SK-N-SH treated with all-trans-retinoic acid at 6 μM for 48 hours (cell line): Measurements from ENCODE around the gene MPC1.

Experiments used
- ARNTL ChIP-seq: fragments of 450-650 bp; formaldehyde crosslinking; IDR thresholded peaks from 2 replicates; pipeline ENCODE4 v1.5.0; 2020; ENCODE audit warnings: low read depth, mild to moderate bottlenecking, moderate library complexity, borderline replicate concordance
- ESRRG ChIP-seq: fragments of 250-450 bp; sonication (Bioruptor Pico); IDR thresholded peaks from 2 replicates; pipeline ENCODE4 v1.6.1; 2021; ENCODE audit warnings: mild to moderate bottlenecking
- ISL1 ChIP-seq: fragments of 250-450 bp; sonication (Bioruptor Pico); IDR thresholded peaks from 2 replicates; pipeline ENCODE4 v2.1.2; 2022; ENCODE audit warnings: mild to moderate bottlenecking, moderate library complexity
- OSR1 ChIP-seq: fragments of 250-450 bp; sonication (Bioruptor Pico); IDR thresholded peaks from 2 replicates; pipeline ENCODE4 v1.8.0; 2022; ENCODE audit warnings: moderate library complexity, mild to moderate bottlenecking, inconsistent platforms
- PPARA ChIP-seq: fragments of 250-450 bp; sonication (Bioruptor Pico); IDR thresholded peaks from 2 replicates; pipeline ENCODE4 v1.5.0; 2020; ENCODE audit warnings: mild to moderate bottlenecking, borderline replicate concordance
- RARB ChIP-seq: fragments of 250-450 bp; sonication (Bioruptor Pico); IDR thresholded peaks from 2 replicates; pipeline ENCODE4 v1.8.0; 2021; ENCODE audit warnings: mild to moderate bottlenecking, moderate library complexity
- TOX ChIP-seq: fragments of 250-450 bp; sonication (Bioruptor Pico); IDR thresholded peaks from 2 replicates; pipeline ENCODE4 v1.8.0; 2021; ENCODE audit warnings: mild to moderate bottlenecking, moderate library complexity, borderline replicate concordance
- TSHZ2 ChIP-seq: fragments of 250-450 bp; sonication (Bioruptor Pico); IDR thresholded peaks from 2 replicates; pipeline ENCODE4 v1.5.0; 2020; ENCODE audit warnings: mild to moderate bottlenecking, moderate library complexity
- ZC3H10 ChIP-seq: fragments of 250-450 bp; sonication (Bioruptor Pico); IDR thresholded peaks from 2 replicates; pipeline ENCODE4 v1.5.1; 2021; ENCODE audit warnings: mild to moderate bottlenecking, moderate library complexity
- ZFP3 ChIP-seq: fragments of 250-450 bp; sonication (Bioruptor Pico); IDR thresholded peaks from 2 replicates; pipeline ENCODE4 v1.5.0; 2020; ENCODE audit warnings: mild to moderate bottlenecking, moderate library complexity
- ZNF565 ChIP-seq: fragments of 450-650 bp; formaldehyde crosslinking; conservative IDR thresholded peaks from 2 replicates; pipeline ENCODE4 v1.5.0; 2020; ENCODE audit warnings: low read depth, mild to moderate bottlenecking, moderate library complexity
- ZNF70 ChIP-seq: fragments of 450-650 bp; formaldehyde crosslinking; IDR thresholded peaks from 2 replicates; pipeline ENCODE4 v1.5.0; 2020; ENCODE audit warnings: mild to moderate bottlenecking, moderate library complexity
- TF ChIP-seq, protein P1 (sequence below): fragments of 250-450 bp; sonication (Bioruptor Pico); IDR thresholded peaks from 2 replicates; pipeline ENCODE4 v1.8.0; 2020; ENCODE audit warnings: mild to moderate bottlenecking, moderate library complexity, borderline replicate concordance
- TF ChIP-seq, protein P2 (sequence below): fragments of 250-450 bp; sonication (Bioruptor Pico); IDR thresholded peaks from 2 replicates; pipeline ENCODE4 v1.5.1; 2020; ENCODE audit warnings: low read depth, mild to moderate bottlenecking, moderate library complexity

- no peak for TF ChIP-seq ZC3H10 (CRISPR knock-in tag)
- no peak for TF ChIP-seq ZFP3 (CRISPR knock-in tag)
- no peak for TF ChIP-seq ZNF565
- TF ChIP-seq ESRRG (CRISPR knock-in tag) = no peak
- TF ChIP-seq PPARA = no peak
- TF ChIP-seq RARB = no peak
- TF ChIP-seq ZNF70 = no peak
- TF ChIP-seq ISL1 (CRISPR knock-in tag) = no peak
- TF ChIP-seq, protein P1, sequence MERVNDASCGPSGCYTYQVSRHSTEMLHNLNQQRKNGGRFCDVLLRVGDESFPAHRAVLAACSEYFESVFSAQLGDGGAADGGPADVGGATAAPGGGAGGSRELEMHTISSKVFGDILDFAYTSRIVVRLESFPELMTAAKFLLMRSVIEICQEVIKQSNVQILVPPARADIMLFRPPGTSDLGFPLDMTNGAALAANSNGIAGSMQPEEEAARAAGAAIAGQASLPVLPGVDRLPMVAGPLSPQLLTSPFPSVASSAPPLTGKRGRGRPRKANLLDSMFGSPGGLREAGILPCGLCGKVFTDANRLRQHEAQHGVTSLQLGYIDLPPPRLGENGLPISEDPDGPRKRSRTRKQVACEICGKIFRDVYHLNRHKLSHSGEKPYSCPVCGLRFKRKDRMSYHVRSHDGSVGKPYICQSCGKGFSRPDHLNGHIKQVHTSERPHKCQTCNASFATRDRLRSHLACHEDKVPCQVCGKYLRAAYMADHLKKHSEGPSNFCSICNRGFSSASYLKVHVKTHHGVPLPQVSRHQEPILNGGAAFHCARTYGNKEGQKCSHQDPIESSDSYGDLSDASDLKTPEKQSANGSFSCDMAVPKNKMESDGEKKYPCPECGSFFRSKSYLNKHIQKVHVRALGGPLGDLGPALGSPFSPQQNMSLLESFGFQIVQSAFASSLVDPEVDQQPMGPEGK = no peak
- TF ChIP-seq ARNTL (CRISPR knock-in tag) = no peak
- no peak for TF ChIP-seq TSHZ2 (CRISPR knock-in tag)
- TF ChIP-seq, protein P2, sequence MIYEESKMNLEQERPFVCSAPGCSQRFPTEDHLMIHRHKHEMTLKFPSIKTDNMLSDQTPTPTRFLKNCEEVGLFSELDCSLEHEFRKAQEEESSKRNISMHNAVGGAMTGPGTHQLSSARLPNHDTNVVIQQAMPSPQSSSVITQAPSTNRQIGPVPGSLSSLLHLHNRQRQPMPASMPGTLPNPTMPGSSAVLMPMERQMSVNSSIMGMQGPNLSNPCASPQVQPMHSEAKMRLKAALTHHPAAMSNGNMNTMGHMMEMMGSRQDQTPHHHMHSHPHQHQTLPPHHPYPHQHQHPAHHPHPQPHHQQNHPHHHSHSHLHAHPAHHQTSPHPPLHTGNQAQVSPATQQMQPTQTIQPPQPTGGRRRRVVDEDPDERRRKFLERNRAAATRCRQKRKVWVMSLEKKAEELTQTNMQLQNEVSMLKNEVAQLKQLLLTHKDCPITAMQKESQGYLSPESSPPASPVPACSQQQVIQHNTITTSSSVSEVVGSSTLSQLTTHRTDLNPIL (CRISPR knock-in tag) = no peak
- no peak for TF ChIP-seq OSR1 (CRISPR knock-in tag)
- no peak for TF ChIP-seq TOX
Observed at GRCh38 chr6:166419717-166420116, 37.0 kb upstream of the MPC1 start.
